Mesothelial cell of epicardium (in vitro differentiated cells): ENCODE results near the gene E2F1. TPM values are rescaled to one million over a fixed set of nuclear protein-coding genes. Genes with fewer than 3 reads are reported as not detected.
"Not testable (repeated sequence)": the region's sequence is repeated elsewhere in the genome, so short reads cannot be mapped to it uniquely, and the experiment has no call there.

Experiments used
- DNase-seq, 2 experiments: peaks; one replicate each; pipeline ENCODE4 v3.0.0; 2021; ENCODE audit warnings: low spot score in 2 of 2; ENCODE audit not compliant: unreplicated experiment in 2 of 2
- H3K27ac Mint-ChIP-seq: 2 replicates; pipeline ENCODE4 v1.8.0; 2021; ENCODE audit warnings: mixed read lengths
- H3K27me3 Mint-ChIP-seq: 2 replicates; pipeline ENCODE4 v1.8.0; 2021; ENCODE audit warnings: low read depth, mixed read lengths
- H3K36me3 Mint-ChIP-seq: 2 replicates; pipeline ENCODE4 v1.8.0; 2021; ENCODE audit warnings: mixed read lengths
- H3K4me1 Mint-ChIP-seq: 2 replicates; pipeline ENCODE4 v1.8.0; 2021; ENCODE audit warnings: mixed read lengths
- H3K4me3 Mint-ChIP-seq: 2 replicates; pipeline ENCODE4 v1.8.0; 2021; ENCODE audit warnings: mild to moderate bottlenecking, moderate library complexity, mixed read lengths
- H3K9me3 Mint-ChIP-seq: 2 replicates; pipeline ENCODE4 v1.8.0; 2021; ENCODE audit warnings: mixed read lengths
- CTCF ChIP-seq: fragments of 200-600 bp; sonication (generic); IDR thresholded peaks from one replicate; pipeline ENCODE4 v1.5.0; 2021; ENCODE audit warnings: antibody characterized with exemption; ENCODE audit not compliant: unreplicated experiment
- total RNA-seq: library from RNA; stranded (reverse); gene quantifications from 3 replicates; pipeline ENCODE4 v1.2.1, GENCODE V29; 2021

E2F1 gene
- total RNA-seq, 1 donor from 2014 or later: 16.7 TPM

GRCh38 chr20:33649201-33649681 is 36.9 kb downstream of the E2F1 start:
- Mint-ChIP-seq H3K9me3 (no peaks in the 10 kb centered on the region), H3K4me1 (peaks cover 62% of the 10 kb centered on the region), H3K36me3 (peaks cover 21% of the 10 kb centered on the region), H3K4me3 (no peak overlapping the region), H3K27me3 (no peaks in the 10 kb centered on the region), H3K27ac (peak overlapping the region; percentile 82)
- no peak for DNase-seq
- TF ChIP-seq CTCF: no peak

- peaks cover 55% of the 10 kb centered on the region for H3K4me1 Mint-ChIP-seq
- peaks cover 21% of the 10 kb centered on the region for H3K36me3 Mint-ChIP-seq
- no peaks in the 10 kb centered on the region for H3K9me3 Mint-ChIP-seq
- DNase-seq: no peak
- no peaks in the 10 kb centered on the region for H3K27me3 Mint-ChIP-seq
- H3K27ac Mint-ChIP-seq: no peak overlapping the region
- TF ChIP-seq CTCF: no peak
- H3K4me3 Mint-ChIP-seq: no peak overlapping the region
Observed at GRCh38 chr20:33648396-33649004, 37.7 kb downstream of the E2F1 start.

GRCh38 chr20:33647603-33648395 is 38.4 kb downstream of the E2F1 start:
- TF ChIP-seq CTCF: no peak
- Mint-ChIP-seq H3K27ac (peak overlapping the region; percentile 77), H3K9me3 (no peaks in the 10 kb centered on the region), H3K27me3 (no peaks in the 10 kb centered on the region), H3K4me3 (no peak overlapping the region), H3K36me3 (peaks cover 21% of the 10 kb centered on the region), H3K4me1 (peaks cover 48% of the 10 kb centered on the region)
- DNase-seq: no peak

GRCh38 chr20:33646959-33647602 is 39.1 kb downstream of the E2F1 start:
- H3K9me3 Mint-ChIP-seq, H3K27me3 Mint-ChIP-seq, H3K4me3 Mint-ChIP-seq, H3K27ac Mint-ChIP-seq, DNase-seq: not testable (repeated sequence)
- Mint-ChIP-seq H3K4me1 (peaks cover 43% of the 10 kb centered on the region), H3K36me3 (peaks cover 21% of the 10 kb centered on the region)

- H3K27me3 Mint-ChIP-seq: no peaks in the 10 kb centered on the region
- no peak overlapping the region for H3K4me3 Mint-ChIP-seq
- H3K36me3 Mint-ChIP-seq: peaks cover 23% of the 10 kb centered on the region
- no peak for DNase-seq
- no peaks in the 10 kb centered on the region for H3K9me3 Mint-ChIP-seq
- H3K27ac Mint-ChIP-seq: no peak overlapping the region
- no peak for TF ChIP-seq CTCF
- H3K4me1 Mint-ChIP-seq: peaks cover 34% of the 10 kb centered on the region
Observed at GRCh38 chr20:33646191-33646590, 40.0 kb downstream of the E2F1 start.

- Mint-ChIP-seq H3K27me3 (no peaks in the 10 kb centered on the region), H3K36me3 (peaks cover 26% of the 10 kb centered on the region), H3K4me1 (peaks cover 27% of the 10 kb centered on the region), H3K4me3 (no peak overlapping the region), H3K27ac (no peak overlapping the region), H3K9me3 (no peaks in the 10 kb centered on the region)
- no peak for DNase-seq
- no peak for TF ChIP-seq CTCF
Observed at GRCh38 chr20:33645396-33645795, 40.8 kb downstream of the E2F1 start.
